Endodermal cell (in vitro differentiated cells): ENCODE measurements around the gene SATB1. TPM values are rescaled to one million over a fixed set of nuclear protein-coding genes. Genes with fewer than 3 reads are reported as not detected.

ENCODE experiments used
- DNase-seq: peaks from one replicate; pipeline ENCODE4 v3.0.0-alpha.2; 2017
- H3K27ac ChIP-seq: 2 replicates; pipeline ENCODE4 v1.5.1; 2013; ENCODE audit warnings: mild to moderate bottlenecking, low read depth, low read length, moderate library complexity
- H3K27me3 ChIP-seq: 2 replicates; pipeline ENCODE4 v1.6.1; 2013; ENCODE audit warnings: mild to moderate bottlenecking, low read length, moderate library complexity; ENCODE audit not compliant: insufficient read depth, control insufficient read depth, poor library complexity, severe bottlenecking
- H3K36me3 ChIP-seq: 2 replicates; pipeline ENCODE4 v1.7.0; 2013; ENCODE audit warnings: mild to moderate bottlenecking, low read length, moderate library complexity; ENCODE audit not compliant: control insufficient read depth, insufficient read depth
- H3K4me1 ChIP-seq: one replicate; pipeline ENCODE4 v1.7.0; 2013; ENCODE audit warnings: low read length; ENCODE audit not compliant: control insufficient read depth, insufficient read depth
- H3K4me3 ChIP-seq: 2 replicates; pipeline ENCODE4 v1.5.1; 2013; ENCODE audit warnings: mild to moderate bottlenecking, low read length, moderate library complexity
- H3K9ac ChIP-seq: 2 replicates; pipeline ENCODE4 v1.6.1; 2013; ENCODE audit warnings: mild to moderate bottlenecking, low read length, moderate library complexity; ENCODE audit not compliant: poor library complexity, severe bottlenecking; ENCODE audit errors: extremely low read depth
- H3K9me3 ChIP-seq: 2 replicates; pipeline ENCODE4 v1.6.1; 2013; ENCODE audit warnings: mild to moderate bottlenecking, low read length, moderate library complexity; ENCODE audit not compliant: control insufficient read depth
- H3K27ac Mint-ChIP-seq: 2 replicates; pipeline ENCODE4 v1.8.0; 2020; ENCODE audit warnings: mixed read lengths
- H3K27me3 Mint-ChIP-seq: 2 replicates; pipeline ENCODE4 v1.8.0; 2021; ENCODE audit warnings: mild to moderate bottlenecking, mixed read lengths; ENCODE audit not compliant: insufficient read depth
- H3K36me3 Mint-ChIP-seq: 2 replicates; pipeline ENCODE4 v1.8.0; 2020; ENCODE audit warnings: low read depth, mixed read lengths
- H3K4me1 Mint-ChIP-seq: 2 replicates; pipeline ENCODE4 v1.8.0; 2020; ENCODE audit warnings: mixed read lengths
- H3K4me3 Mint-ChIP-seq: 2 replicates; pipeline ENCODE4 v1.8.0; 2020; ENCODE audit warnings: mild to moderate bottlenecking, moderate library complexity, mixed read lengths
- H3K9me3 Mint-ChIP-seq: 2 replicates; pipeline ENCODE4 v1.8.0; 2020; ENCODE audit warnings: mild to moderate bottlenecking, mixed read lengths
- CTCF ChIP-seq: fragments of 200-600 bp; sonication (generic); conservative IDR thresholded peaks from 2 replicates; pipeline ENCODE4 v1.5.0; 2021; ENCODE audit warnings: antibody characterized with exemption, mild to moderate bottlenecking
- WGBS, 2 experiments: methylation state at CpG; one replicate each; pipeline versions ENCODE4 v1.1.5 to v1.1.7; 2013; ENCODE audit warnings: missing lambda C conversion rate in 2 of 2, mixed read lengths in 1 of 2; ENCODE audit not compliant: insufficient coverage in 1 of 2, insufficient read length in 1 of 2; 5-methylcytosine and 5-hydroxymethylcytosine counted together
- total RNA-seq, 2 donors: library from RNA; stranded (reverse); fragmentation: NEBNext Ultra II Directional in 1 of 2; extraction: Animal tissue kit (Norgen Biotek cat#: 25700) in 1 of 2; gene quantifications; 2 replicates in 1 of 2; 3 replicates in 1 of 2; pipeline ENCODE4 v1.2.1, GENCODE V29; 2021

SATB1 gene
- total RNA-seq, 2 donors from 2014 or later, result 31.5 to 38.6 TPM

- 95% methylated on average over 2 of the region's 2 CpGs; no CpG with 5 or more reads in 1 of the 2 experiments for WGBS, 2 experiments
- Histone ChIP-seq H3K27ac (no peak overlapping the region), H3K4me1 (no peaks in the 10 kb centered on the region), H3K9ac (no peak overlapping the region), H3K27me3 (no peaks in the 10 kb centered on the region), H3K36me3 (peaks cover 47% of the 10 kb centered on the region), H3K9me3 (no peaks in the 10 kb centered on the region), H3K4me3 (no peak overlapping the region)
- peaks cover 13% of the 10 kb centered on the region for H3K36me3 Mint-ChIP-seq
- no peak for DNase-seq
- H3K4me3 Mint-ChIP-seq, result no peak overlapping the region
- no peaks in the 10 kb centered on the region for H3K27me3 Mint-ChIP-seq
- peaks cover 3% of the 10 kb centered on the region for H3K4me1 Mint-ChIP-seq
- no peak for TF ChIP-seq CTCF
- H3K27ac Mint-ChIP-seq, result no peak overlapping the region
- H3K9me3 Mint-ChIP-seq, result no peaks in the 10 kb centered on the region
These were observed 13.6 kb downstream of the SATB1 start for GRCh38 chr3:18411541-18411940.

DNA sequence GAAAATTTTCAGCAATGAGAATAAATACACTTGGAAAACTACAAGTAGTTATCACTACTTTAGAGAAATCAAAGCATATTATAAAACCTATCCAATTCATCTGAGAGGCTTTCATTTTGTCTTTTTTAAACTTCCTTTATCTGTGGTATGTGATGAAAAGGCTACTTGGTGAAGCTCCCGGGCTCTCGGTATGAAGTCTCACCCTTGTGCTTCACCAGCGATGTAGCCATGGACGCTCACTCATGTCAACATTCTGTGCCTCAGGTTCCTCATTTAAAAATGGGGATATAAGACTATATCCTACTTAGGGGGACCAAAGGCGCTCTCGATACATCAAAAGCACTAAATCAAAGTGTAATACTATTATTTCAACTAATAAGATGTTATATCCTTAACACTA lies 14.9 kb downstream of the SATB1 start:
- H3K4me3 ChIP-seq, result no peak overlapping the region

GRCh38 chr3:18409266-18409665 lies 15.9 kb downstream of the SATB1 start:
- TF ChIP-seq CTCF, result no peak
- DNase-seq, result no peak
- no peaks in the 10 kb centered on the region for H3K27me3 Mint-ChIP-seq

More for the DNA sequence above, 14.9 kb downstream of the SATB1 start:
- peaks cover 12% of the 10 kb centered on the region for H3K36me3 Mint-ChIP-seq
- H3K9me3 Mint-ChIP-seq, result no peaks in the 10 kb centered on the region
- no peaks in the 10 kb centered on the region for H3K27me3 Mint-ChIP-seq
- Histone ChIP-seq H3K9me3 (no peaks in the 10 kb centered on the region), H3K4me1 (no peaks in the 10 kb centered on the region), H3K36me3 (peaks cover 36% of the 10 kb centered on the region), H3K27me3 (no peaks in the 10 kb centered on the region), H3K9ac (no peak overlapping the region), H3K27ac (no peak overlapping the region)
- 69 to 83% methylated on average over 1 to 4 of the region's 6 CpGs for WGBS, 2 experiments
- no peak for DNase-seq
- H3K27ac Mint-ChIP-seq, result no peak overlapping the region
- H3K4me1 Mint-ChIP-seq, result peaks cover 3% of the 10 kb centered on the region
- no peak overlapping the region for H3K4me3 Mint-ChIP-seq
- TF ChIP-seq CTCF, result no peak

More at GRCh38 chr3:18409266-18409665, 15.9 kb downstream of the SATB1 start:
- H3K4me3 ChIP-seq, result no peak overlapping the region
- no peaks in the 10 kb centered on the region for H3K4me1 ChIP-seq
- H3K27ac Mint-ChIP-seq, result no peak overlapping the region
- peaks cover 27% of the 10 kb centered on the region for H3K36me3 ChIP-seq
- no peaks in the 10 kb centered on the region for H3K9me3 ChIP-seq
- 100% methylated on average over 2 of the region's 2 CpGs; no CpG with 5 or more reads in 1 of the 2 experiments for WGBS, 2 experiments
- no peak overlapping the region for H3K9ac ChIP-seq
- peaks cover 6% of the 10 kb centered on the region for H3K36me3 Mint-ChIP-seq
- no peaks in the 10 kb centered on the region for H3K9me3 Mint-ChIP-seq
- H3K4me1 Mint-ChIP-seq, result peaks cover 3% of the 10 kb centered on the region
- H3K27me3 ChIP-seq, result no peaks in the 10 kb centered on the region
- H3K4me3 Mint-ChIP-seq, result no peak overlapping the region
- H3K27ac ChIP-seq, result no peak overlapping the region
